Measurements from ENCODE around the gene MIEF1.

The MIEF1 gene

DNA sequence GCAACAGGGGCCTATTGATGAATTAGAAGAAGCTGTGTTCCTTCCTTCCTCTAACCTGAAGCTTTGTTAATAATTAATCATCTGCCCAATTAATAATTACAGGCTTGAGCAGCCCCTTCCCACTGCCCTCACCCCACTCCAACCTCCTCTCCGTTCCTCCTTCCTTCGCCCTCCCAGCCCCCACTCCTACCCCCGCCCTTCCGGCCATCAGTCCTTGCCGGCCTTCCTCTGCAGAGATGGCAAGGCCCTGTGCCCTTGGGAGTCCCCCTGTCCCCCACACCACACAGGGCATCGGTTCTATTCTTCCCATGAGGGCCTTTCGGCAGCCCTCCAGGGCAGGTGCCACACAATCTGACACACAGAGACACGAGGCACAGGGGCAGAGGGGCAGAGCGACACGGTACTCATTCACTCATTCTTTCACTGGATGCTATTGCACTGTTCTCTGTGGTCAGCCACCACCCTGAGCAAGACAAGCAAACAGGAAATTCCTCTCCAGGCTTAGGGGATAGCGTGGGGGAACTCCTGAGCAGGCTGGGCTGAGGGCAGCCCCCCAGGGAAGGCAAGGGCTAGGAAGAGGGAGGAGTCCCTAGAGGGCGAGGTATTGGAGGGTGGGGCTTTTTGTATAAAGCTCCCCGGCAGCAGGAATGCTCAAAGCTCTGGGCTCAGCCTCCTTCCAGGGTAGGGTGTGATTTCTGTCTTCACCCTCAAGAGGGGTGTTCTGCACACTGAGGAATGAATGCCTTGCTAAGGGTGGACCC is 30.5 kb upstream of the MIEF1 start:
- no peak overlapping the region for H3K4me3 ChIP-seq (replicated peaks; ENCODE audit: low read depth, low read length)
- no peak for DNase-seq (ENCODE audit: extremely low read depth, low read depth)
- TF ChIP-seq, protein P1, sequence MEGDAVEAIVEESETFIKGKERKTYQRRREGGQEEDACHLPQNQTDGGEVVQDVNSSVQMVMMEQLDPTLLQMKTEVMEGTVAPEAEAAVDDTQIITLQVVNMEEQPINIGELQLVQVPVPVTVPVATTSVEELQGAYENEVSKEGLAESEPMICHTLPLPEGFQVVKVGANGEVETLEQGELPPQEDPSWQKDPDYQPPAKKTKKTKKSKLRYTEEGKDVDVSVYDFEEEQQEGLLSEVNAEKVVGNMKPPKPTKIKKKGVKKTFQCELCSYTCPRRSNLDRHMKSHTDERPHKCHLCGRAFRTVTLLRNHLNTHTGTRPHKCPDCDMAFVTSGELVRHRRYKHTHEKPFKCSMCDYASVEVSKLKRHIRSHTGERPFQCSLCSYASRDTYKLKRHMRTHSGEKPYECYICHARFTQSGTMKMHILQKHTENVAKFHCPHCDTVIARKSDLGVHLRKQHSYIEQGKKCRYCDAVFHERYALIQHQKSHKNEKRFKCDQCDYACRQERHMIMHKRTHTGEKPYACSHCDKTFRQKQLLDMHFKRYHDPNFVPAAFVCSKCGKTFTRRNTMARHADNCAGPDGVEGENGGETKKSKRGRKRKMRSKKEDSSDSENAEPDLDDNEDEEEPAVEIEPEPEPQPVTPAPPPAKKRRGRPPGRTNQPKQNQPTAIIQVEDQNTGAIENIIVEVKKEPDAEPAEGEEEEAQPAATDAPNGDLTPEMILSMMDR (IDR thresholded peaks at IDR 0.05; ENCODE audit: low read depth, low read length, missing control alignments), result no peak

DNA sequence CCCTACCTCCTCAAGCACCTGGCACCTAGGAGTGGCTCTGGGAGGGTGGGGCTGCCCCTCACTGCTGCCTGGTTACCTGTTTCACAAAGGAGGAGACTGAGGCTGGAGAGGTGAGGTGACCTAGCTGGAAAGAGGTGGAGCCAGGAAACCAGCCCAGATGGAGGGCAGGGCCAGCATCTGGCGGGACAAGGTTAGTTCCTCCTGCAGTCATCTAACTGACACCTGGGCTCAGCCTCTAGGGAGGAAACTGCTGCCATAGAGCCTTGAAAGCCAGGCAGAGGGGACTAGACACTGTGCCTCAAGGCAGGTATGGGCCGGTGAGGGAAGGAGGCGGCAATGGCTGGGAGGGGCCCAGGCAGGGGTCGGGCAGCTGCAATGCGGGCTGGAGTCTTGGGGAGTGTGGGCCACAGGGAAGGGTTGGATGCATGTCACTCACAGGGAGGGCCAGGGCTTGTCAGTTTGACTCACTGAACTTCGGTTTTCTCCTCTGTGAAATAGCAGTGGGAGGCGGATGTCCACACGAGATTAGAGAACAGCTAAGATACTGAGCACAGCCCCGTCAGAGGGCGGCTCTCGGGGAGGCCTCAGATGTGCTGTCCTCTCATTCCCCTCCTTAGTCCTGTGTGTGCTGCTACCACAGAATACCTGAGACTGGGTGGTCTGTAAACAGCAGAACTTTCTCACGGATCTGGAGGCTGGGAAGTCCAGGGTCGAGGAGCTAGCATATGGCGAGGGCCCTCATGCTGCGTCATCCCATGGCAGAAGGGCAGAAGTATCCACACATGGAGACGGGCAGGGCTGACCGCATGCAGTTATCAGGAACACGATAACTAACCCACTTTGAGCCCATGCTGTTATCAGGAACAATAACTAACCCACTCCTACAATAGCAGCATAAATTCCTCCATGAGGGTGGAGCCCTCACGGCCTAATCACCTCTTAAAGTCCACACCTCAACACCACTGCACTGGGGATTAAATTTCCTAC is 29.2 kb upstream of the MIEF1 start:
- no peak for DNase-seq (ENCODE audit: extremely low read depth, low read depth)
- H3K4me3 ChIP-seq (replicated peaks; ENCODE audit: low read depth, low read length), result no peak overlapping the region
- TF ChIP-seq, protein P1 (IDR thresholded peaks at IDR 0.05; ENCODE audit: low read depth, low read length, missing control alignments), result no peak

- TF ChIP-seq, protein P1 (IDR thresholded peaks at IDR 0.05; ENCODE audit: low read depth, low read length, missing control alignments), result no peak
- no peak overlapping the region for H3K4me3 ChIP-seq (replicated peaks; ENCODE audit: low read depth, low read length)
- DNase-seq (ENCODE audit: extremely low read depth, low read depth), result no peak
Observed at GRCh38 chr22:39473851-39474250, 28.2 kb upstream of the MIEF1 start.

GRCh38 chr22:39474351-39475111 is 27.6 kb upstream of the MIEF1 start:
- TF ChIP-seq, protein P1 (IDR thresholded peaks at IDR 0.05; ENCODE audit: low read depth, low read length, missing control alignments), result no peak
- no peak overlapping the region for H3K4me3 ChIP-seq (replicated peaks; ENCODE audit: low read depth, low read length)
- no peak for DNase-seq (ENCODE audit: extremely low read depth, low read depth)

DNA sequence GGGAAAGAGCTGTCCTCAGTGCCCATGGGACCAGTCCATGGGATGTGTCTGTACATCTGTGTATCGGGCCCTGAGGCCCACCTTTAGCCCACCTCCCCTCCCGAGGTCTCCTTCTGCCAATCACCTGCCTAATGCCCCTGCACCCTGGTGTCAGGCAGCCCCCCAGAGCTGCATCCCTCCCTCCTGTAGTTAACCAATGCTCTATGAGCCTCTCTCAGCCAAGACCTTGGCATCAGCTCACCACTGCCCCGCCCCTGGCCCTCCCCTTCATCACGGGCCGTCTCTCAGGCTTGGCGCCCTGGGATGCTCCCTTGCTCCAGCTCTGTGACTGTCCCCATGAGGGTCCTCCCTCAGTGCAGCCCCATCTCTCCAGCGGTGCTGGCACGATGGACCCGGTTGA is 26.8 kb upstream of the MIEF1 start:
- no peak overlapping the region for H3K4me3 ChIP-seq (replicated peaks; ENCODE audit: low read depth, low read length)
- no peak for DNase-seq (ENCODE audit: extremely low read depth, low read depth)
- TF ChIP-seq, protein P1 (IDR thresholded peaks at IDR 0.05; ENCODE audit: low read depth, low read length, missing control alignments), result no peak

GRCh38 chr22:39475902-39476301 is 26.2 kb upstream of the MIEF1 start:
- no peak for DNase-seq (ENCODE audit: extremely low read depth, low read depth)
- no peak overlapping the region for H3K4me3 ChIP-seq (replicated peaks; ENCODE audit: low read depth, low read length)
- TF ChIP-seq, protein P1 (IDR thresholded peaks at IDR 0.05; ENCODE audit: low read depth, low read length, missing control alignments), result no peak
